ENCODE results near the gene SOCS7. TPM values are rescaled to one million over a fixed set of nuclear protein-coding genes. Genes with fewer than 3 reads are reported as not detected.

The SOCS7 gene
- polyA plus RNA-seq, 2 donors = 3.8 to 4.2 TPM

DNA sequence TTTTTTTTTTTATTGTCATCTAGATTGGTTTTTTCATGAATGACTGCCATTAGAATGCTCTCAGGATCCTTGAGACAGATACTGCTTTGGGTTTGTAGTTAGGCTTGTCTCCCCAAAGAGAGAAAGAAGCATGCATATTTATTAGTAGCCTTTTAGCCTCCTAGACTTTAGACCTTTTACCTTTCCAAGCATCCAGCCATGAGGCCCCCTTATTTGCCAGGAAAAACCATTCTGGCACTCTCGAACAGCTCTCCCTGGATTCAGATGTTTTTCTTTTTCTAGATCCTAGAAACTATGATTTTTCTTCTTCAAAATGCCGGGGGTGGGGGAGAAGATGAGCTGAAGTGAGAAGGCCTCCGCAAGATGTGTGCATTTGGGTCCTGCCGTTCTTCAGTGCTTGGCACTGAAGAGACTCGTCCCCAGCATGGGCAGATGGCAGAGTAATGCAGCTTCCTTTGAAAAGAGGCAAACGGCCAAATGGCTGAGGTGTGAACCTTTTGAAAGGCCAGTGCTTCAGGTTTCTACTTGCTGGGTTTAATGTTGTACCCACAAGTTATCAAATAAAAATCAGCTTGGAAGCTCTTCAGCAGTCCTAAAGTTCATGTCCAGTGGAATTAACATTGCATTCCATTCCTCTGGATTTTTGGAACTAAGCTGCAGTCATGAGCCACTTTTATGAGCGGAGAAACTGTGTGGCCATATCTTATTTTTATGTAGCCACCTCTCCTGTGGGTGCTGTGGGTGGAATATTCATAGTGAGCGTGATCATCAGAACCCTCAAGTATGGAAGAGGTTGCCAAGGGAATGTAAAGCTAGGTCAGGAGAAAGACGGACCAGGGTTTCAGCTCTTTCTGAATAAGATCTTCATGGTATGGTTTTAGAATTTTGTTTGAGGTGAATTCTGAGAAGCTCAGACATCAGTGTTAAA is 7.2 kb downstream of the SOCS7 start:
- H3K27ac ChIP-seq (ENCODE audit: low read depth in 2 of 2, low read length in 1 of 2) = peak overlapping the region in 1 of 2 donors; percentile 37
- H3K9me3 ChIP-seq (ENCODE audit: control insufficient read depth in 2 of 2, insufficient read depth in 1 of 2, low read depth in 1 of 2, low read length in 1 of 2) = no peaks in the 10 kb centered on the region
- no peaks in the 10 kb centered on the region for H3K27me3 ChIP-seq (ENCODE audit: control insufficient read depth in 1 of 2, insufficient read depth in 2 of 2, low read length in 2 of 2)
- H3K36me3 ChIP-seq (ENCODE audit: control insufficient read depth in 2 of 2, insufficient read depth in 2 of 2, low read length in 1 of 2) = peaks cover 0 to 4% of the 10 kb centered on the region in 2 donors
- 47 to 57% methylated on average over 9 of the region's 9 CpGs for WGBS, 2 donors
- no peak overlapping the region for H3K4me3 ChIP-seq (ENCODE audit: low read depth in 1 of 2, low read length in 2 of 2)
- H3K4me1 ChIP-seq (ENCODE audit: control insufficient read depth in 2 of 2, insufficient read depth in 2 of 2, low read length in 1 of 2) = peaks cover 0 to 2% of the 10 kb centered on the region in 2 donors

DNA sequence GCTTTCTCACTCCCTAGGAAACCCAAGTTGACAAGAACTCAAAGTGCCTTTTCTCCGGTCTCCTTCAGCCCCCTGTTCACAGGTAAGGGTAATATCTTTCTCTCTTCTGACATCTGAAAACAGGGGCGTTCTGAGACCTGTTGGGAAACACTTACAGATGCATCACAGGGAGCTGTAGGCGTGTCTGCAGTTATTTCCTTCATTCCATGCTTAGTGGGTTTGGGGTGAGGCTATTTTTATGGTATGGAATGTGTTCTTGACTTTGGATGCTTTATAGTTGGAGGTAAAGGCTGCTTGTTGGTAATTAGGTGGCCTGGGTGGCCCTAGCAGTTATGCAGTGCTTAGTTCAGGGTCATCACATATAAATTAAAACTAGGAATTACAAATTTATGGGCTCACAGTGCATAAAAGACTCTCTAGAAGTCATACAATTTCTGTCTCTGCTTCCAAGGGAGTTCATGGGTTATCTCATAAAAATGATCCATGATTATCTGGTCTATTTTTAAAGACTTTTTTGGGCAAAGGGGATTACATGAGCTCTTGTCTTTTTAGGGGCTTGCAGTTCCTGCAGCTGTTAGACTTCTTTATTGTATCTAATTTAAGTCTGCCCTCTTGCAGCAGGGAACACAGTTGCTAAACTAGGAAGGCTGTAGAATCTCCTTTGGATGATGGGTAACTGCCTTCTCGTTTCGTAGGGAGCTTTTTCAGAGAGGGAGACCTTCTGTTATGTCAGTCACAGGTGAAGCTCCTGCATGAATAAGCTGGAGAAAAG is 10.2 kb downstream of the SOCS7 start:
- no peak overlapping the region for H3K4me3 ChIP-seq (ENCODE audit: low read depth in 1 of 2, low read length in 2 of 2)
- no peaks in the 10 kb centered on the region for H3K9me3 ChIP-seq (ENCODE audit: control insufficient read depth in 2 of 2, insufficient read depth in 1 of 2, low read depth in 1 of 2, low read length in 1 of 2)
- H3K27me3 ChIP-seq (ENCODE audit: control insufficient read depth in 1 of 2, insufficient read depth in 2 of 2, low read length in 2 of 2) = no peaks in the 10 kb centered on the region
- 84 to 87% methylated on average over 5 of the region's 5 CpGs for WGBS, 2 donors
- H3K4me1 ChIP-seq (ENCODE audit: control insufficient read depth in 2 of 2, insufficient read depth in 2 of 2, low read length in 1 of 2) = peaks cover 0 to 2% of the 10 kb centered on the region in 2 donors
- no peak overlapping the region for H3K27ac ChIP-seq (ENCODE audit: low read depth in 2 of 2, low read length in 1 of 2)
- peaks cover 4 to 7% of the 10 kb centered on the region in 2 donors for H3K36me3 ChIP-seq (ENCODE audit: control insufficient read depth in 2 of 2, insufficient read depth in 2 of 2, low read length in 1 of 2)

DNA sequence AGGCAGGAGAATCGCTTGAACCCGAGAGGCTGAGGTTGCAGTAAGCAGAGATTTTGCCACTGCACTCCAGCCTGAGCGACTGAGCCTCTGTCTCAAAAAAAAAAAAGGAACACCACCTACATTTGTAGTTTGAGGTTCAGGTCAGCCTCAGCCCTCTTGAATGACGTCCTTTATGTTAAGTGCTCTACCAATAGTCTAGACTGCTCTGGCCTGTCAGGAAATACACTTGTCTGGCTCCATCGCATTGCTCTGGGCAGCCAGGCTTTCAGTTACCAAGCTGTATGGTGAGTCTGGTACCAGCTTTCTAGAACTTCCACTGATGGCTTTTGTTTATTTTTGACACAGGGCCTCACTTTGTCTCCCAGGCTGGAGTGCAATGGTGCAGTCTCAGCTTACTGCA is 11.4 kb downstream of the SOCS7 start:
- Histone ChIP-seq H3K9me3 (ENCODE audit: control insufficient read depth in 2 of 2, insufficient read depth in 1 of 2, low read depth in 1 of 2, low read length in 1 of 2) (no peaks in the 10 kb centered on the region), H3K36me3 (ENCODE audit: control insufficient read depth in 2 of 2, insufficient read depth in 2 of 2, low read length in 1 of 2) (peaks cover 4 to 7% of the 10 kb centered on the region in 2 donors), H3K4me1 (ENCODE audit: control insufficient read depth in 2 of 2, insufficient read depth in 2 of 2, low read length in 1 of 2) (peaks cover 0 to 2% of the 10 kb centered on the region in 2 donors), H3K27ac (ENCODE audit: low read depth in 2 of 2, low read length in 1 of 2) (no peak overlapping the region), H3K27me3 (ENCODE audit: control insufficient read depth in 1 of 2, insufficient read depth in 2 of 2, low read length in 2 of 2) (no peaks in the 10 kb centered on the region), H3K4me3 (ENCODE audit: low read depth in 1 of 2, low read length in 2 of 2) (no peak overlapping the region)
- 95 to 97% methylated on average over 5 of the region's 5 CpGs for WGBS, 2 donors

DNA sequence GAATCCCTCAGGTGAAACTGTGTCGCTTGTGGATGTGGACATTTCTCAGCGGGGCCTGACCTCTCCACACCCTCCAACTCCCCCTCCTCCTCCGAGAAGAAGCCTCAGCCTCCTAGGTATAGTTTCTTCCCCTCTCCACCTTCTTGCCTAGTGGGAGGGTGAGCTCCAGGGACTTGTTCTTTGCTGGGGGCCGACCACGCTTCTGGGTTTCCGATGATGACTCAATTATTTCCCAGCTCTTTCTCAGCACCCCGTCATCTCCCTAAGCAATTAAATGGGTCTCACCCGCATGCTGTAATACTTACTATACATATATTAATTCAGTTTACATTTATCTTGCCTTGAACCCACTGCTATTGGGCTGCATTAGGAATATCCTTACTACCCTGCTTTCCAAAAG is 13.1 kb downstream of the SOCS7 start:
- Histone ChIP-seq H3K27ac (ENCODE audit: low read depth in 2 of 2, low read length in 1 of 2) (no peak overlapping the region), H3K36me3 (ENCODE audit: control insufficient read depth in 2 of 2, insufficient read depth in 2 of 2, low read length in 1 of 2) (peaks cover 7 to 10% of the 10 kb centered on the region in 2 donors), H3K4me3 (ENCODE audit: low read depth in 1 of 2, low read length in 2 of 2) (no peak overlapping the region), H3K4me1 (ENCODE audit: control insufficient read depth in 2 of 2, insufficient read depth in 2 of 2, low read length in 1 of 2) (no peaks in the 10 kb centered on the region), H3K9me3 (ENCODE audit: control insufficient read depth in 2 of 2, insufficient read depth in 1 of 2, low read depth in 1 of 2, low read length in 1 of 2) (no peaks in the 10 kb centered on the region), H3K27me3 (ENCODE audit: control insufficient read depth in 1 of 2, insufficient read depth in 2 of 2, low read length in 2 of 2) (no peaks in the 10 kb centered on the region)
- WGBS, 2 donors = 92 to 97% methylated on average over 8 of the region's 8 CpGs

DNA sequence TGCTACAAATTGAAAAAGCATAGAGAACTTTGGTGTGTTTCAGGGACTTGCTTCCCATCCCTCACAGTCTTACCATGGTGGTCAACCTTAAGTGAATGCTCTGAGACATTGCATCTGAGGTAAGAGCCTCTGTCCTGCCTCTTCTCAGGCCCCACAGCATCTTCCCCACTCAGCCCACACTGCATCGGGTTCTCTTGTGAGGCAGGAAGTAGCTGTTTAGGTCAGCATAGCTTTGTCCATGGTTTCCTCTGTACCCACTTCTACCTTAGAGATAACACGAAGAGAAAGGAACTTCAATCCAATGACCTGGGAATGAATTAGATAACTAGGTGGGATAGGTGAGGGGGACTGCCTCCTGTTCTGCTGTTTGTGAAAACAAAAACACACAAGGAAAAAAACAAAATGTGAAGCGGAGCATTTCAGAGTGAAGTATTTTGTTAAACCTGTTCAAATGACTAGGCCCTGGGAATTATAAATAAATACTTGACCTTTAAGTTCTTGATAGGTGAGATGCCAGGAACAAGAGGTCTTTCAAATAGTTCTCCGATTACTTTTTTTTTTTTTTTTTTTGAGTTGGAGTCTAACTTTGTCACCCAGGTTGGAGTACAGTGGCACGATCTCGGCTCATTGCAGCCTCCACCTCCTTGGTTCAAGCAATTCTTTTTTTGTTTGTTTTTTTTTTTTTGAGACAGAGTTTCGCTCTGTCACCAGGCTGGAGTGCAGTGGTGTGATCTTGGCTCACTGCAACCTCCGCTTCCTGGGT is 17.7 kb downstream of the SOCS7 start:
- Histone ChIP-seq H3K4me3 (ENCODE audit: low read depth in 1 of 2, low read length in 2 of 2) (no peak overlapping the region), H3K36me3 (ENCODE audit: control insufficient read depth in 2 of 2, insufficient read depth in 2 of 2, low read length in 1 of 2) (peaks cover 5 to 10% of the 10 kb centered on the region in 2 donors), H3K27me3 (ENCODE audit: control insufficient read depth in 1 of 2, insufficient read depth in 2 of 2, low read length in 2 of 2) (no peaks in the 10 kb centered on the region), H3K27ac (ENCODE audit: low read depth in 2 of 2, low read length in 1 of 2) (no peak overlapping the region), H3K9me3 (ENCODE audit: control insufficient read depth in 2 of 2, insufficient read depth in 1 of 2, low read depth in 1 of 2, low read length in 1 of 2) (no peaks in the 10 kb centered on the region), H3K4me1 (ENCODE audit: control insufficient read depth in 2 of 2, insufficient read depth in 2 of 2, low read length in 1 of 2) (no peaks in the 10 kb centered on the region)
- WGBS, 2 donors = 82 to 91% methylated on average over 8 of the region's 8 CpGs

DNA sequence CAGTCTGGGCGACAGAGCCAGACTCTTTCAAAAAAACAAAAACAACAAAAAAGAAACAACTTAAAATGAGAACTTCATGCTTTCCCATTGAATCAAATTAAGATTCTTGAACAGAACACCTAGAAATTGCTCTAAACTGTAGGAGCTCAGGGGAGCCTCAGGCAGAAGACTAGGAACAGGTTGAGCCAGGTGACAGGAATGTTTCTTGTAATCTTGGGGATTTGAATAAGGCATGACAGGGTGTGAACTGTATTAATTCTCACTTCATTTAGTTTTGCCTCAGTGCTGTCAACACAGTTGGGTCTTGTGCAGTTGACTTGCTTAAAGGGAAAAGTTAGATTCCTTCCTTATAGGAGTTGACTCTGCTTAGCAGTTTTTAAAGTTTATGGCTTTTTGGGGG is 27.8 kb downstream of the SOCS7 start:
- no peaks in the 10 kb centered on the region for H3K4me1 ChIP-seq (ENCODE audit: control insufficient read depth in 2 of 2, insufficient read depth in 2 of 2, low read length in 1 of 2)
- no peaks in the 10 kb centered on the region for H3K9me3 ChIP-seq (ENCODE audit: control insufficient read depth in 2 of 2, insufficient read depth in 1 of 2, low read depth in 1 of 2, low read length in 1 of 2)
- H3K36me3 ChIP-seq (ENCODE audit: control insufficient read depth in 2 of 2, insufficient read depth in 2 of 2, low read length in 1 of 2) = peaks cover 0 to 3% of the 10 kb centered on the region in 2 donors
- WGBS, 2 donors = 76 to 80% methylated on average over 1 of the region's 1 CpG
- H3K27me3 ChIP-seq (ENCODE audit: control insufficient read depth in 1 of 2, insufficient read depth in 2 of 2, low read length in 2 of 2) = no peaks in the 10 kb centered on the region
- H3K27ac ChIP-seq (ENCODE audit: low read depth in 2 of 2, low read length in 1 of 2) = peak overlapping the region in 1 of 2 donors; percentile 2
- no peak overlapping the region for H3K4me3 ChIP-seq (ENCODE audit: low read depth in 1 of 2, low read length in 2 of 2)

DNA sequence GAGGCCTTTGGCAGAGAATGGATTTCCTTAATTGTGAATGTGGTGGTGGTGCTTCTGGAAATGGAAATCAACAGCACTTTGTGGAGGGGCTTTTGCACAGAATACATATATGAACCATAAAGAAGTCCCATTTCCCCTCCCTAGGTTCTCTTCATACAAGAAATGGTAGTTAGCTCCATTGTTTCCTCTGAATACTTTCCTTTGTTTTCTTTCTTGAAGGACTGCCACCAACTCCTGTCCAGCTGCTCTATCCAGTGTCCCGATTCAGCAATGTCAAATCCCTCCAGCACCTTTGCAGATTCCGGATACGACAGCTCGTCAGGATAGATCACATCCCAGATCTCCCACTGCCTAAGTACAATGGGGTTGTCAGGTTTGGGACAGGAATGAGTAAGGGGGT is 43.4 kb downstream of the SOCS7 start:
- Histone ChIP-seq H3K36me3 (ENCODE audit: control insufficient read depth in 2 of 2, insufficient read depth in 2 of 2, low read length in 1 of 2) (peaks cover 17 to 22% of the 10 kb centered on the region in 2 donors), H3K27me3 (ENCODE audit: control insufficient read depth in 1 of 2, insufficient read depth in 2 of 2, low read length in 2 of 2) (no peaks in the 10 kb centered on the region), H3K4me1 (ENCODE audit: control insufficient read depth in 2 of 2, insufficient read depth in 2 of 2, low read length in 1 of 2) (no peaks in the 10 kb centered on the region), H3K9me3 (ENCODE audit: control insufficient read depth in 2 of 2, insufficient read depth in 1 of 2, low read depth in 1 of 2, low read length in 1 of 2) (no peaks in the 10 kb centered on the region), H3K27ac (ENCODE audit: low read depth in 2 of 2, low read length in 1 of 2) (no peak overlapping the region), H3K4me3 (ENCODE audit: low read depth in 1 of 2, low read length in 2 of 2) (no peak overlapping the region)
- 94% methylated on average over 4 of the region's 4 CpGs for WGBS, 2 donors

DNA sequence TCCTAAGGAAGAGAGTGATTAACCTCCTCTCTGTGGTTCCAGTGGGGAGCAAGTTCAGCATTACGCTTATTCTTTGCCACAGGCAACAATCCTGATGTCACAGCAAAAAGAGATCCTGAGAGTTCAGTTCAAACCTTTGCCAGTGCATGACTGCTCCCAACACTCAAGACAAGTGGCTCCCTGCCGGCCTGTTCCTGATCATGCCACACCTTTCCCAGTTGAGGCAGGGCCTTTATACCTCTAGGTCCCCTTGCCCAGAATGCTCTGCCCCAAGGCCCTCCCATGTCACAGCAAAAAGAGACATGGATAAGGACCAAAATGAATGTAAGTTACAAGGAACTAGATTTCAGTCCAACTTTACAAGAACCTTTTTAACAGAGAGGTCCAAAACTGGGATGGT is 45.6 kb downstream of the SOCS7 start:
- WGBS, 2 donors = 88 to 92% methylated on average over 2 of the region's 2 CpGs
- H3K9me3 ChIP-seq (ENCODE audit: control insufficient read depth in 2 of 2, insufficient read depth in 1 of 2, low read depth in 1 of 2, low read length in 1 of 2) = no peaks in the 10 kb centered on the region
- peaks cover 31 to 37% of the 10 kb centered on the region in 2 donors for H3K36me3 ChIP-seq (ENCODE audit: control insufficient read depth in 2 of 2, insufficient read depth in 2 of 2, low read length in 1 of 2)
- no peak overlapping the region for H3K27ac ChIP-seq (ENCODE audit: low read depth in 2 of 2, low read length in 1 of 2)
- H3K4me3 ChIP-seq (ENCODE audit: low read depth in 1 of 2, low read length in 2 of 2) = no peak overlapping the region
- no peaks in the 10 kb centered on the region for H3K4me1 ChIP-seq (ENCODE audit: control insufficient read depth in 2 of 2, insufficient read depth in 2 of 2, low read length in 1 of 2)
- H3K27me3 ChIP-seq (ENCODE audit: control insufficient read depth in 1 of 2, insufficient read depth in 2 of 2, low read length in 2 of 2) = no peaks in the 10 kb centered on the region

DNA sequence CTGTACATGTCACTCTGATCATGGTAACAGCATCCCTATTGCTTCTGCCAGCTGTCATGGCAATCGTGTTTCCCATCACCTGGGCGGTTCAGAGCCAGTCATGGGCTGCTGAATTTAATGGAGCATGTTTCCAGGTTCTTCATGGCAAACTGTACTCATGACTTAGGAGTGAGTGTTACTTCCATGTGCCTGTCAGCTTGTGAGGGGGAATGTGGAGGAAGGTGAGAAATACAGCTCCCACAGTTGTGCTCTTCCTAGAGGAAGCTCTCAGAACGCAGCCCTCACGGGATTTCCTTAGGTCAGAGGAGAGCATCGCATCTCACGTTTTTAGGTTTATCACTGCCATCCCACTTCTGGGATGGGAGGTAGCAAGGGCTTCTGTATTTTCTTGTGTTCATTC is 48.6 kb downstream of the SOCS7 start:
- WGBS, 2 donors = 83% methylated on average over 6 of the region's 6 CpGs
- Histone ChIP-seq H3K27me3 (ENCODE audit: control insufficient read depth in 1 of 2, insufficient read depth in 2 of 2, low read length in 2 of 2) (no peaks in the 10 kb centered on the region), H3K4me1 (ENCODE audit: control insufficient read depth in 2 of 2, insufficient read depth in 2 of 2, low read length in 1 of 2) (no peaks in the 10 kb centered on the region), H3K36me3 (ENCODE audit: control insufficient read depth in 2 of 2, insufficient read depth in 2 of 2, low read length in 1 of 2) (peaks cover 32 to 36% of the 10 kb centered on the region in 2 donors), H3K27ac (ENCODE audit: low read depth in 2 of 2, low read length in 1 of 2) (no peak overlapping the region), H3K4me3 (ENCODE audit: low read depth in 1 of 2, low read length in 2 of 2) (no peak overlapping the region), H3K9me3 (ENCODE audit: control insufficient read depth in 2 of 2, insufficient read depth in 1 of 2, low read depth in 1 of 2, low read length in 1 of 2) (no peaks in the 10 kb centered on the region)
